Measurements from ENCODE around the gene RBM17.
A peak's percentile ranks its signal among the peaks of the same experiment; 100 is the strongest.
"Not testable (repeated sequence)": the region's sequence is repeated elsewhere in the genome, so short reads cannot be mapped to it uniquely, and the experiment has no call there.

RBM17 gene

DNA sequence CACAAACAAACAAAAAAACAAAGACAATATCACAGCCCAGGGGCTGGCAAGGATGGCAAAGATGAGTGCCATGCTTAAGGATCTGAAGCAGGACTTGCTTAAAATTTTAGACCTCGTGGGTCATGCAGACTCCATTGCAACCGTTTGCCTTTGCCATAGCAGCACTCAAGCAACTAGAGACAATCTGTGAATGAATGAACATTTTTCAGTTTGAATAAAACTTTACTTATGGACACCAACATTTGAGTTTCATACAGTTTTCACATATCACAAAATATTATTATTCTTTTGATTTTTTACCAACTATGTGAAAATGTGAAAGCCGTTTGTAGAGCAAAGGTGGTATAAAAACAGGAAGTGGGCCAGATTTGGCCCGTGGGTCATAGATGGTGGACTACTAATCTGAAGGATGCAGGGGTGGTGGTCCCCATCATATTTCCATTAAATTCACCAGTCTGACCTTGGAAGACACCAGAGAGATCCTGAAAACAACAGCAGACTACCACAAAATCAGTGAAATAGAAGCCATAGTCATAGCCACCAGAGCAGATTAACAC, 8.3 kb upstream of the RBM17 start:
- no peak for DNase-seq

DNA sequence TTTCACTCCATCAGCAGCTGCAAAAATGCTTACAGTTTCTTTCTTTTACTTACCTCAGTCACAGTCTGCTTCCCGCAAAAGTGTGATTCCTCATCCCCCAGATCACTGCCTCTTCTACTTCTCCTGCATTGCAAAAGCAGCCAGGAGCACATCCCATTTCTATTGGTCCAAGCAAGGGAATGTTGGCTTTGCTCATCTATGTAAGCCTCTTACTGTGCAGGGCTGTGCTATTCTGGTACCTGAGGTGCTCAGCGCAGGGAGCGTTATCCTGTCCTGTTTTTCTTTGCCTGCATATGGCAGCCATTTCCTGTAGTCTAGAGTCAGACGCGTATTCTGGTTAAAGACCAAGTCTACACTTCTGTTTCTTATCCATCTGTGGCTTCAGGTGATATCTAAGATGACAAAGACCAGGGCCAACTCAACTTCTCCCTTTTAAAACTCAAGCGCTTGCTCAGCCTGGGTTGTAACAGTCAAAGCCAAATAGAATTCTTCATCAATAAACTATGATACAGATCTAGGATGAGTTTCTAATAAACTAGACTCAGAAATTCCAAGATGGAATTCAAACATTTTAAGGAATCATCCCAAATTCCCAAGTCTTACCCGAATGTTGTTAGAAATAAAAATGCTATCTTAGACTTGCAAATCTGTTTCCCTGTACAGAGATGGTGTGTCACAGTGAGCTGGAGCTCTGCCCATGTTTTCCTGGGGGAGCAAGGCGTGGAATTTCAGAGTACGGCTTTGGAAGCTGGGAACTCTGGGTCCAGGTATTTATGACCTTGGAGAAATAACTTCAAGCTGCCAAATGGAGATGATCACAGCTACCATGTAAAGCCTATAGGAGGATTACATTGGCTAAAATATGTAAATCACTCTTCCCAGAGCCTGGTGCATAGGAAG, 6.1 kb upstream of the RBM17 start:
- DNase-seq: no peak

DNA sequence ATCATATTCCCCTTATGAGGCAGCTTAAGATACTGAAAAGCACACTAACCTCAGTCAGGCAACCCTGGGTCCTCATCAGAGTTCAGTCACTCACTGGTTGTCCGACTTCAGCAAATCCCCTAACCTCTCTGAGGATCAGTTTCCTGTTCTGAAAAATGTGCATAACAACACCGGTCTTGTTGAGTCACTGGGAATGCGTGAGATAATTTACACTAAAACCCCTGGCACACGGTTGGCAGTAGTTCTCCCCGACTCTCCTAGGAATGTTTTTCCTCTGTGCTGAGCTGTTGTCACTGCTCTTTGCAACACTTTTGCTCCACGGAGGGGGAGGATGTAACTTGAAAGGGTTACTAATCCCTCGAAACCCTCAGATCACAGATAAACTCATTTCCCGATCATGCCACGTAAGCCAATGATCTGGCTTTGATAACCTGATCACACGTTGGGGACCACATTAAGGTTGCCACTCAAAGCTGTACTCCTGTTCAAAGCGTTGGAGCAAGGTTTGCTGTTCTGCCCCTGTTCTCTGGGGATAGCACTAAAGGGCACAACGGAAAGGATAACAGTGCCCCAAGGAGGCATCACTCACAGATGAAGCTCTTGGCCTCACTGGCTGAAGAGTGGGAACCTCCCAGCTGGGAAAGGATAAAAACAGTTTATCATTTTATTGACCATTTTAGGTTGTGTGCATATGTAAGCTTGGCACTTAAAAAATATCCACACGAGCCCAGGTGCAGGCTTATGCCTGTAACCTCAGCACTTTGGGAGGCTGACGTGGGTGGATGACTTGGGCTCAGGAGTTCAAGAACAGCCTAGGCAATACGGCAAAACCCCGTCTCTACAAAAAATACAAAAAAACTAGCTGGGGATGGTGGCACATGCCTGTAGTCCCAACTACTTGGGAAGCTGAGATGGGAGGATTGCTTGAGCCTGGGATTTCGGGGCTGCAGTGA, 5.0 kb upstream of the RBM17 start:
- no peak for DNase-seq

DNA sequence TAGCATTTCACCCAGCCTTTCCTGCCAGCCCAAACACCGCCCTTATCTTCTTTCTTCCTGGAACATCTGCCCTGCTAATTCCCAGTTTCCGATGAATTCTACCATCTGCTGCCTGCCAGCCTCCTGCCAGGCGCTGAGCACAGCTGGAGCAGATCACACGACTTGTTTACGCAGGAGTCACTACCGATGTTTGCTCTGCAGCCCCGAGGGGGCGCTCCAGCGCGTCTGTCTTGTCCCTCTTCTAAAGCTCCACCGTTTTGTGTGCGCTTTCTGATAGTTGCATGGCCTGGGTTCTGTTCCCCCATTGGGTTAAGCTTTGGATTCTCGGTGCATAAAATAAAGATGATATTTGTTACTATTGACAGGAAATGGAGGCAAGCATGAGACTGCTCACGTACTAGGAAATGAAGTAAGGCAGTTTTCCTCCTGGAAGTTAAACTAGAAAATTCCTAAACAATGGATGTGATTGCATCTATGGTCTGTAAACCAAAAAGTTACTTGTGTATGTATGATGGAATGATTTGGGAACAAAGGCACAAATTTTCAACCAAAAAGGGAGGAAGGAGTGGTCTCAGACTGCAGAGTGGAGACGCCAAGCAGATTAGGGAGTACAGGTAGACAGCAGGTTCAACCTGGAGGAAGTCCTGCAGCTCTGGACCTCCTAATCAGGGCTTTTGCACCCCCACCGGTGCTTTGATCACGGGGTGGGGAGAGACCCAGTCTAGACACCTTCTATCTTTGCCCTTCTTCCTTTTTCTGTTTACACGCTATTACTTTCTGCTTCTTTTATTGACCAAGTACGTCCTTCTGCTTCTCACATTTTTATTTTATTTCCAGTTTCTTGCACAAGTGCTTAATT, 2.2 kb upstream of the RBM17 start:
- peak; percentile 82 for DNase-seq

DNA sequence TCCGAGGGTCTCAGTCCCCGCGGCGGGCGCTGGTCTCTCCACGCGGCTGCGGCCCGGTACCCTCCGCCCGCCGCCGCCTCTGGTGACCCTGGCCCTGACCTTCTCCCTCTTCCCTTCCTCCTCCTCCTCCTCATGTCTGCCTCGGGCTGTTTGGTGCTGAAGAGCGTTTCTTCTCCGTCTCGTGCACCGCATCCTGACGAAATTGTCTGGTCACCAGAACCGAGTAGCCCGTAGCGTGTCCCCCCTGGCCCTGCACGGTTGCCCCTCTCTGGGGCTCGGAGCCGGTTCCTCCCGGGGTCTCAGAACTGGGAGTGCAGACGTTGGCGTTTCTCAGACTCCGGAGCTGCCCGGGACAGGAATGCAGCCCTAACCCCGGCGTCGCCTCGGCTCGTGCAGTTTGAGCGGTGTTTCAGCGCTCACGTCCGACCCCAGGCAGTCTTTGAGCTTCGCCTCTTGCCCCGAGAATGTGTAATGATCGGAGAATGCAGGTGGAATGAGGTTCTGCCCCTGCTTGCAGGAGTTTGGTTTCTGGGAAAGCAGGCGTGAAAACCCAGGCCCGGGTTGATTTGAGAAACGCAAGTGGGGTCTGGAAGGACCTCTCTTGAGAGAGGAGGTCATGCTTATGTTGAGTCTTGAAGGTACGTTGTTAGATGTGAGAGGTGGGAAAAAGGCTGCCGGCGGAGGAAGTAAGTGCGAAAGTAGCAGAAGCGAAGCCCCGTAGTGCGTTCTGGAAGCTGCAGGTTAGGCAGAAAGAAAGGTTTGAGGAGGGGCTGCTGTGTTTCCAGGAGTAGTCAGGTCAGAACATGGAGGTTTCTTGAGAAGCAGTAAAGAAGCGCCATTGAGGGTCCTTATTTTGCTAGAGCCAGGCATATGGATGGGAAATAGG, 743 bp downstream of the RBM17 start:
- DNase-seq: peak; percentile 41

DNA sequence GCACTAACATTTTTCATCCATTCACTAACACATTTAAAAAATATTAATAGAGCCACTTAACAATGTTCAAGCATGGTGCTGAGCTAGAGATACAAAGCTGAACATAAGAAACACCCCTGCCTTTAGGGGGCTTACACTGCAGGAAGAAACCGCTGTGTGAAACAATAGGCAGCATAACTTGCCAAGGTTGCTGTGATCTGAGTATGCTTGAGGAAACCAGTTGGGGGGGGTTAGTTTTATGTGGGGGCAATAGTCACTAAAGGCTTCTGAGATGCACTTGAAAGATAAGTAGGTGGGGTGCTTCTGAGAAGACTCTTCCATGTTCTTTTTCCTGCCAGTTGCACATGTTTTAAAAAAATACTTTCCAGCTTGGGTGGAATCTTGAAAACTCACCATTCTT, 2.8 kb downstream of the RBM17 start:
- no peak for DNase-seq

DNA sequence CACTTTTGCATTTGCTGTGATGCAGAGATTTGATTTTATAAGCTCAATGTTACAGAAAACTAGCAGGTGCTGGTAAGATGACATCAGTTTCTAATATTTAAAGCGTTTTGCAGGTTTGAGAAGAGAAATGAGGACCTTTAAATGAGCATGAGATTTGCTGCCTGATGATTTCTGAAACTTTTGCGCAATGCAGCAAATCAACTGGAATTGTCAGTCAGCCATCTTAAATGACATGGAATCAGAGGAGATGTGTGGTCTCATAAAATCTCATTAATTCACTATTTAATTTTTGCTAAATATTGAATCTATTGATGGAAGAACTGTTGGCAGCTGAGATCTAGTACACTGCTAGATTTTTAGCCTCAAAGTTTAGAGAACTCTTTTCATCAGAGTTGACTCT, 3.9 kb downstream of the RBM17 start:
- no peak for DNase-seq

DNA sequence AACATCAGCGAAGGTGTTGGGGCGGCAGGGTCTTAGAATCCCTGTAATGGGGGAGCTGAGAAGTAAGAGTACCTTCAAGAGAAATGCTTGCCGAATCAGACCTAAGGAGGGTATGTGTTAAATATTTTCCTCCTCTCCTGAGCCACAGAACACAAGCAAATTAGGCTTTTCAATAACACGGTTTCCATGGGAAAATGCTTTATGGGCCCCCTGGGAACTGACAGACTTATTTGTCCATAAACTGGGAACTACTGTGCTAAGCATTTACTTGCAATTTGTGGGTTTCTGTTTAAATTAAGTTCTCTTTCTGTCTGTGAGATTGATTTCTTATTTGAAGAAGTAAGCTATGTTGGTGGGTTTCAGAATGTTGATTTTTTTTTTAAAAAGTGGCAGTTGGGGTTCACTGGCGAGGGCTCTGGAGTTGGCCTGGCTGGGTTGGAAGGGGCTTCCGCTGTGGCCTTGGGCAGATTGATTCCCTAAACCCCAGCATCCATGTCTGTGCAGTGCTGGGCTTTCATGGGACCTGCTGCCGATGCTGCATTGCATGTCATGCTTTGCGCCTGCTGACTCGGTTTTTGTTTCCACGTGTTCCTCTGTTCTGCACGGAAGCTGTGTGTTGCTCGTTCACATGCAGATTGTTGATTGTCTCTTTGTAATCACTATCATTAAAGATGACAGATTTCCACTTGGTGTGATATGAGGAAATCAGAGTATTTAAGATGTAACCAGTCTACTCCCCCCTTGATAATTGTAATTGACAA, 7.2 kb downstream of the RBM17 start:
- no peak for DNase-seq

DNA sequence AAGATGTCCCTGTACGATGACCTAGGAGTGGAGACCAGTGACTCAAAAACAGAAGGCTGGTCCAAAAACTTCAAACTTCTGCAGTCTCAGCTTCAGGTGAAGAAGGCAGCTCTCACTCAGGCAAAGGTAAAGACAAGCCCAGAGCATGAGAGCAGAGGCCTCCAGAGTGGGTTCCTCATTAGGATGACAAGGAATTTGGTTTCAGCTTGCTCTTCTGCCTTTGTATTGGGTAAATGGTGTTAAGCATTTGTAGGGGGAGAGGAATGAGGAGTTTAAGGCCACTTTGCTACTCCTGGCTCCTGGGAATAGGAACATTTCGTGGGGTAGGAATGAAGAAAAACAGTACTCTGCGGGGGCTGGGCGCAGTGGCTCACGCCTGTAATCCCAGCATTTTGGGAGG, 8.2 kb downstream of the RBM17 start:
- no peak for DNase-seq

DNA sequence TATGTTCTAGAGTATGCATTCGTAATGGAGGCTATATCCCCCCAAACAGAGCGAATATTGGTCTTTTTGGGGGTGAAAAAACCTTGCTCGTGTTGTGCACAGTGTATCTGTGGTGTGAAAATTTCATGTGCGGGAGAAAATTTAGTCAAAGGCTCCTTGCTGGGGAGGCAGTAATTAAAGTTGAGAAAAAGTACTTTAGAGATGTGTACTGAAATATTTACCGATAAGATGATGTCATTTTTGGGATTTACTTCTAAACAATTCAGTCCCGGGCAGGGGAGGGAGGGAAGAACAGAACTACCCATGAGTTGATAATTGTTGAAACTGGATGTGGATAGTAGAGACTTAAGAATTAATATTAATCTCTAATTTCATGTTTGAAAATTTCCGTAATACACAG, 9.3 kb downstream of the RBM17 start:
- DNase-seq: no peak

DNA sequence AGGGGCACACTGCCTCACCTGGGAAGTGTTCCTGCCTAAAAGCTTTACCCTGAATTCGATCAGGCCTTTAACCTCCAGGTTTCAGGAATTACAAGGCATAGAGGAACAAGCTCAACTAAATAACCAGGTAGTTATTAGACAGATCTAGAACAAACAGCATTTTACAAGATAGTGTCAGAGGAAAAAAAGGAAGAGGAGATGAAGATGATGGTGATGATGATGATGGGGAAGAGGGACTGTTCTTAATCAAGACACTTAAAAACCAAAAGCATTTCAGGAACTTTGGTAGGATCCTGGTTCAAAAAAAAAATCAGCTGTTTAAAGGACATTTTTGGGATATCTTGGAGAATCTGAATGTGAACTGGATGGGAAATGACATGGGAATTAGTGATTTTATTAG, 11.5 kb downstream of the RBM17 start:
- DNase-seq: no peak

DNA sequence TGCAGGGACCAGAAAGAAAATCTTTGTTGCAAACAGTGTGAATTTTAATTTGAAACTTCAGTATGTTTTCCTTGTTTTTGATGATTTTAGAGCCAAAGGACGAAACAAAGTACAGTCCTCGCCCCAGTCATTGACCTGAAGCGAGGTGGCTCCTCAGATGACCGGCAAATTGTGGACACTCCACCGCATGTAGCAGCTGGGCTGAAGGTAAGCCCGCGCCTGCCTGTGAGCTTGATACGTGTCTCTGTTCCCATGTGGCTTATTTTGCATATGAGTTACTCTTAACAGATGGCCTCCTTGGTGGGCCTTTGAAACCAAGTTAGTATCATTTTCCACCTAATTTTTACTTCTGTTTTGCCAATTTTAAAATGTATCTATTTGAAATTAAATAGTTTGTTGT, 12.3 kb downstream of the RBM17 start:
- DNase-seq: no peak

DNA sequence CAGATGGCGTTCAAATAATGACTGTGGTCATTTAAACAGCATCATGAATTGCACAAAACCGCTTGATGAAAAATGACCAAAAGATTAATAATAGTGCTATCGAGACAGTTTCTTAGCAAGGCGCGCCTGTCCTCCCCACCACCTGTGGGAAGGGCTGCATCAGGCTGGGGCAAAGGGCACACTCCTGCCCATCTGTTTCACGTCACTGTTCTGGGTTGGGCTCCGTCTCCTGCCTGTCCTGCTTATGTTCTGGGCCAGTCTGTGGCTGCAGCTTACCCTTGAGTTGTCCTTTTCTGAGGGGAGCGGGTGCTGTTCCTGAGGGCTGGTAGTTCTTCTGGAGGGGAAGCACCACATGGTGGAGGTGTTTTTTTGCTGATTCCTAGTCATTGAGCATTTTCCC, 13.3 kb downstream of the RBM17 start:
- no peak for DNase-seq

DNA sequence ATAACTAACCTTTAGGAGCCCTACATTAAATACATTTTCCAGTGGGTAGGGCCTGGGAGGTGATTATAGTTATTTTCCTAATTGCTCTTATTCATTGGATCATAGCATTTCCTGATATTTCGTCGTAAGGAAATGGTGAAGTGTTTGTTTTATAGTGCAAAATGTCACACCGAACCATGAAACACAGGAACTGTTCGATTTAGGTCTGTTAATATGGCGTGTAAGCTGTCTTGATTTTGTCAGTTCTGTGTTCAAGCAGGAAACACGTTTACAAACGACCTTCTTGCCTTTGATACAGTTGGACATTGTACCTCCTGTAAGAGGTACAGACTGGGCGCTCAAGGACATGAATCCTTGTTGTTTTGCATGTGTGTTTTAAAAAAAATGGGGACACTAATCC, 14.8 kb downstream of the RBM17 start:
- DNase-seq: no peak

DNA sequence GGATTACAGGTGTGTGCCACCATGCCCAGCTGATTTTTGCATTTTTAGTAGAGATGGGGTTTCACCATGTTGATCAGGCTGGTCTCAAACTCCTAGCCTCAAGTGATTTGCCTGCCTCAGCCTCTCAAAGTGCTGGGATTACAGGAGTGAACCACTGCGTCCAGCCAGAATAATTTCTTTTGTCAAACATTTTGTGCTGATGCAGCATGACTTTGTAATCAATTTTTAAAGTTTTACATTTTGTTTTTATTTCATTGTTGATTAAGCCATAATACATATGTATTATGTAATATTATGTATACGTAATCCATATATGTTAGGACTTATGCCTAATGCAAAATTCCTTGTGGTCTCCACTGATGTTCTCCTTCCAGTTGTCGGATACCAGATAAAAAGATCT, 18.8 kb downstream of the RBM17 start:
- not testable (repeated sequence) for DNase-seq

DNA sequence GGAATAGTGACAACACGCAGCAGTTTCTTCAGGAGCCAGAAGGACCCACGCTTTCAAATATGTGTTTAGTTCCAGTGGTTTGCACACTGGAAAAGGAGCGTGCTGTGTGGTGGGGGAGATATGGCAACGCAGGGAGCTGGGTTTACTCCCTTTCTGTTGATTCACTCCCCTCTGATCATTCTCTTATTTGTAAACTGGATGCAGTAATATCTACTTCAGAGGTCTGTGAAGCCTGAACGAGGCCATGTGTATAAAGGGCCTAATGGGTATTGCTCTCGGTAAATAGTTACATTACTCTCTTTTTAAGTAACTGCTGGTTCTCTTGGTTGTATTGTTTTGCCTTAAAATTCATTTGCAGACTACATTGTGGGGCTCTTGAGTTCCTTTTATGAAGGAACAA, 19.2 kb downstream of the RBM17 start:
- no peak for DNase-seq

DNA sequence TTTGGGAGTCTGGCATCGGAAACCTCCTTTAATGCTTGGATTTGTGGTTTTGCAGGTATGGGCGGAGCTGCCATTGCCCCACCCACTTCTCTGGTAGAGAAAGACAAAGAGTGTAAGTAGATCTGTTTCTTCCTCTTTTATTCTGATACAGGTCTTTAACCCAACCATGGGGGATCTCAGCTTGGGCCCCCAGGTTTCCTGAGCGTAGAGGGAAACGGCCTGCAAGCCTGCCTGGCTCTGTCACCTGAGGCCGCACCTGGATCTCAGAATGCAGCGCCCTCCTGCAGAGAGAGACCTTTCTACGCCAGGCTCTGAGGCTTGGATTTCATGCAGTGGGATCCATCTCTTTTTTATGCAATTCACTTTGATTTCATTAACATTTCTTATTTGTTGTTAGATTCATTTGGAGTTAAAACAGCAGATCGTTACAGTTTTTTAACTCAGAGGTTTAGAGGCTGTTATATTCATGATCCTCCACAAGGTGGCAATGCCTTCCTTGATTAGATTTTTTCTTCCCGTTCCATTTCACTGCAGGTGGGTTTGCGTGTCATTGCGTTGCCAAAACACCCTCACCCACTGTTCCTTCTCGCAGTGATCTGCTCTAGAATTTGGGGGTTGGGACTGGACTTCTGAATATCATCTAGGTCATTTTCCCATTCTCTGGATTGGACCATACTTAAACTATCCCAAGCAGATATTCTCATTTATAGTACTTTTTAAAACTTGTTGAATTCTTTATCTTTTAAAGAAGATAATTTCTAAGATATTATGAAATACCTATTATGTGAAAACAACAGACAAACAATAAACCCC, 20.0 kb downstream of the RBM17 start:
- DNase-seq: no peak

DNA sequence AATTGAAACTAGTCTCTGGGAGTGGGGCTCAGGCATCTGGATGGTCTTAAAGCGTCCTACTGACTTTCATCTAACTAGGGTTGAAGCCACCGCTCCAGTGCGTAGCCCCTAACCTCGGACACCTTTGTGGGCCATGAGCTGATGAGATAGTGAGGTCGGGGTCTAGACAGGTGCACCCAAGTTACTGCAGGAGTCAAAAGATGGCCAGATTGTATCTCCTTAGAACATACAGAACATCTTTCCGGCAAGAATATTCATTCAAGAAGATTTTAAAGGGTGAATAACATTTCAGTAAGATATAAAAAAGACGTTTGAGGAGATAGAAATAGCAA, 20.6 kb downstream of the RBM17 start:
- no peak for DNase-seq

DNA sequence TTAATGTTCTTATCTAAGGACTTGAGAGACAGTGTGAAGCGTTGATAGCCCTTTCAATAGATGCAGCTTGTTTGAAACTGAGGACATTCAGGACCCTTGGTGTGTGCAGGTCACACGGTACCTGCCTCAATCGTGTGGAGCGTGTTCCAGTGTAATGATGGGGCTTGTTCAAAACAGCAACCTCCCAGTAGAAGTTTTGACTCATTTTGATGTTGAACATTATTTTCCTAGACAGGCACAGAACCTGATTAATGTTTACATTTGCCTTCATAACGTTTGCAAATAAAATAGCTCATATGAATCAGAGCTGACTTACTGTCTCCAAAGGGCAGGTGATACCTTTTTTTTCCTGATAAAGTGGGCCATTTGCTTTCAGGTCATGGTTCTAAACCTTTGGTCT, 21.3 kb downstream of the RBM17 start:
- DNase-seq: no peak

DNA sequence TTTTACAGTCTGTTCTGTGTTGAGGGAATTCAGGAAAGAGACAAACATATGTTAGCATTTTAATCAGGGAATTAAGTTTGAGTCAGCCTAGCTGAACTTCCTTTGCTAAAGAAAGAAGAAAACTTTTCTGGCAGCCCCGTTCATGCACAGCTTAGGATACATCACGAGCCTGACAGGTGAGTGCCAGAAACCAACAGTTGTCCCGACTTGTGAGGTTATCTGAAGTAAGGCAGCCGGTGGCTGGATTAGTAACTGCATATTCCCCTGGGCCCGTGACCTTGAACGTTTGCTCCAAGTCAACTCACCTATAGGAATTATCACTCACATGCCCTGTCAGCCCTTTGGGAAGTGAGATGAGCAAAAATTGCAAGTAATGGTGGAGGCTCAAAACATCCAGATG, 24.1 kb downstream of the RBM17 start:
- no peak for DNase-seq

Measured in left hindlimb (tissue), 1 donor.